ENCODE results near the gene CDH4.

Gene CDH4

DNA sequence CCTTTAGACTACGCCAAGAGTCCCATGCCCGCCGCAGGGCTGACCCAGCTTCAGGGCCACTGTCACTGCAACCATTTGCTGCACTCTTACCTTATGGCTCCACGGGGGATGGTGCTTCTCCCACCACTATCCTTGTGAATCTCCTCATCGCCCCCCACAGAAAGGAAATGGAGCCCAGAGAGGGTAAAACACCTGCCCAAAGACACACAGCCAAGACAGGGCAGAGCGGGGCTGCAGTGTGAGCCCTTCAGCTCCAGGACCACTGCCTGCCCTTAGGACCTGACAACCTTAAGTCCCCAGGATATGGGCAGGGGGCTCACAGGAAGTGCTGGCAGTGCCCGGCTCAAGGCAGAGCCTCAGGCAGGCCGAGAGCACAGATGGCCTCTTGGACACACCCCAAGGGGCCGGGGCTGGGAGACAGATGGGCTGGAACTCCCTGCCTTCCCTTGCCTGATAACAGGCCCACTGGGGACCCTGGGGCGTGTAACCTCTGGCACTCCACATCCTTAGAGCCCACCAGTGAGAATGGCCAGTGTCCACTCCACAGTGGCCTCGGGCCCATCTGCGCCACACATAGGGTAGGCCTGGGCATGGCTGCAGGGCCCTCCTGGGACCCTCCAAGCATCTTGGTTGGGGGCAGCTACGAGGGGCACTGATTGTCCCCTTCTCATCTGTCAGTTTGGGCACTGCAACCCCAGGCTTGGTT, 548.5 kb downstream of the CDH4 start:
- Mint-ChIP-seq H3K4me3 (no peak overlapping the region), H3K4me1 (ENCODE audit: low read depth) (no peaks in the 10 kb centered on the region), H3K9me3 (no peaks in the 10 kb centered on the region), H3K36me3 (ENCODE audit: low read depth) (no peaks in the 10 kb centered on the region), H3K27ac (no peak overlapping the region), H3K27me3 (ENCODE audit: low read depth) (no peaks in the 10 kb centered on the region)
- DNase-seq (ENCODE audit: low spot score), result no peak

DNA sequence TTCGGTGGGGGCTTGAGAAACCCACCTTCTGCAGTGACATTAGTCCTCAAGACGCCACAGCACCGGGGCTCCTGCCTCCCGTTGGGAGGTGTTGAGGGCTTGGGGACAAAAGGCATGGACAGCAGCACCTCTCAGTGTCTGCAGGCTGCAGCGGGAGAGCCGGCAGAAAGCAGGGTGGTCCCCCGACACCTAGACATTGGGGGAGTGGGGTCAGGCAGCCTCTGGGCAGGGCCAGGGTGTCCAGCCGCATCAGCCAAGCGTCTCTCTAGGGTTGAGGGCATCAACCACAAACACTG, 549.0 kb downstream of the CDH4 start:
- no peak for DNase-seq (ENCODE audit: low spot score)
- H3K27me3 Mint-ChIP-seq (ENCODE audit: low read depth), result no peaks in the 10 kb centered on the region
- no peak overlapping the region for H3K27ac Mint-ChIP-seq
- no peaks in the 10 kb centered on the region for H3K4me1 Mint-ChIP-seq (ENCODE audit: low read depth)
- H3K36me3 Mint-ChIP-seq (ENCODE audit: low read depth), result no peaks in the 10 kb centered on the region
- H3K9me3 Mint-ChIP-seq, result no peaks in the 10 kb centered on the region
- no peak overlapping the region for H3K4me3 Mint-ChIP-seq

DNA sequence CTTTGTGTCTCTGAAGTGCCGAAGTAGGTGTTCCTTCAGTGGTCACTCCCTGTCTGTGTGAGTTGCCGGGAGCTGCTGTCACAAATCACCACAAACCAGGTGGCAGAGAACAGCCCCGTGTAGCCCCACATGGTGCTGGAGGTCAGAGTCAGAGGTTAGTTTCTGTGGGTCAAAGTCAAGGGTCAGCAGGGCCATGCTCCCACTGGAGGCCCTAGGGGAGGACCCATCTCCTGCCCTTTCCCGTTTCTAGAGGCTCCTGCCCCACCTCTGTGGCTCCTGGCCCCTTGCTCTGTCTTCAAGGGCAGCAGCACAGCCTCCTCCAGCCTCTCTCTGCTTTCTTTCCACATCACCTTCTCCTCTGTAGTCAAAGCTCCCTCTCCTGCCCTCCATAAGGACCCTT, 549.4 kb downstream of the CDH4 start:
- Mint-ChIP-seq H3K9me3 (no peaks in the 10 kb centered on the region), H3K27me3 (ENCODE audit: low read depth) (no peaks in the 10 kb centered on the region), H3K27ac (no peak overlapping the region), H3K4me3 (no peak overlapping the region), H3K36me3 (ENCODE audit: low read depth) (no peaks in the 10 kb centered on the region), H3K4me1 (ENCODE audit: low read depth) (no peaks in the 10 kb centered on the region)
- no peak for DNase-seq (ENCODE audit: low spot score)

DNA sequence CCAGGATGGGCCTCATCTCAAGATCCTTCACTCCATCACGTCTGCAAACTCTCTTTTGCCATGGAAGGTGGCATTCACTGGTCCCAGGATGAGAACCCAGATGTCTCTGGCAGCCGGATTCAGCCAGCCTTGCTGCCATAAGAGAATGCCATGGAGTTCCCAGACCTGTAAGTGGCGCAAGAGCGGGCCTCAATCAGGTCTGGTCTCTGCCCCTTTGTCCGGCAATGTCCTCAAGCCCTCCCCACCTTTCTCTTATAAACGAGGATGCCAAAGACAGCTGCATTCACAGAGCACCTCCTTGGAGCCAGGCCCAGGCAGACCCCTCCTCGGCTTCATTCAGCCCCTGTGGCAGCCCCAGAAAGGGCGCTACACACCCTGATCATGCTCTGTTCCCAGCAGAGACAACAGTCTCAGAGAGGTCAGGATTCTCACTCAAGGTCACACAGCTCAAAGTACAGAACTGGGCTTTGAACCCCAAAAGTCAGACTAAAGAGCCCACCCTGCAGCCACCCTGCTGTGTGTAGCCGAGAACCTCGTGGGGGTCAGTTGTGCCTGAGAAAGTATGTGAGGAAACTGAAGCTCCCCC, 549.9 kb downstream of the CDH4 start:
- H3K27ac Mint-ChIP-seq, result no peak overlapping the region
- DNase-seq (ENCODE audit: low spot score), result no peak
- no peaks in the 10 kb centered on the region for H3K9me3 Mint-ChIP-seq
- no peak overlapping the region for H3K4me3 Mint-ChIP-seq
- no peaks in the 10 kb centered on the region for H3K4me1 Mint-ChIP-seq (ENCODE audit: low read depth)
- no peaks in the 10 kb centered on the region for H3K27me3 Mint-ChIP-seq (ENCODE audit: low read depth)
- H3K36me3 Mint-ChIP-seq (ENCODE audit: low read depth), result no peaks in the 10 kb centered on the region

DNA sequence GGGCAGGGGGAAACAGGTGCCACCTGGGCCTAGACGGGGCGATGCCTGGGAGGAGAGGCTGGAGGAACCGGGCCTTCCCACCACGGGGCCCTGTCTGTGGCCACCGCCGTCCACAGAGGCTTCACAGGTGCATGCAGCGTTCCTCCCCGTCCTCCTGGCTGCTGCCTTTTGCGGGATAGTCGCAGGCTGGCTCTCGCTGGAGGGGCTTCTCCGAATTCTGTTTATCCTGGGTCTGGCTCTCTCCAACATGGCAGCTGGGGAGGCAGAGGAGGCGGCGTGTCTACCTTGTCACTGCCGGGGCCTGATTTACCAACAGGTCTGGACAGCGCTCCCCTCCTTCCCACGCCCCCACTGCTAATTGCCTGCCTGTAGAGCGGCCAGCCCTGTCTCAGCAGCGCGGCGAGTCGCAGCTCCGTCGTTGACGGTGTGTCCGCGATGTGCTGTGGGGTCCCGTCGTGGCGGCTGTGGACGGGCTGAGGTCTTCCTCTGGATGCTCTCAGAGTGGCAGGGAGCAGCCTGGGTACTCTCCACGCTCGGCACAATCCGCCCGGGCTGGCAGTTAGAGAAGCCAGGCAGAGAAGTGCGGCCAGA, 550.8 kb downstream of the CDH4 start:
- no peaks in the 10 kb centered on the region for H3K27me3 Mint-ChIP-seq (ENCODE audit: low read depth)
- H3K9me3 Mint-ChIP-seq, result no peaks in the 10 kb centered on the region
- no peak for DNase-seq (ENCODE audit: low spot score)
- no peaks in the 10 kb centered on the region for H3K4me1 Mint-ChIP-seq (ENCODE audit: low read depth)
- no peak overlapping the region for H3K27ac Mint-ChIP-seq
- no peak overlapping the region for H3K4me3 Mint-ChIP-seq
- H3K36me3 Mint-ChIP-seq (ENCODE audit: low read depth), result no peaks in the 10 kb centered on the region

DNA sequence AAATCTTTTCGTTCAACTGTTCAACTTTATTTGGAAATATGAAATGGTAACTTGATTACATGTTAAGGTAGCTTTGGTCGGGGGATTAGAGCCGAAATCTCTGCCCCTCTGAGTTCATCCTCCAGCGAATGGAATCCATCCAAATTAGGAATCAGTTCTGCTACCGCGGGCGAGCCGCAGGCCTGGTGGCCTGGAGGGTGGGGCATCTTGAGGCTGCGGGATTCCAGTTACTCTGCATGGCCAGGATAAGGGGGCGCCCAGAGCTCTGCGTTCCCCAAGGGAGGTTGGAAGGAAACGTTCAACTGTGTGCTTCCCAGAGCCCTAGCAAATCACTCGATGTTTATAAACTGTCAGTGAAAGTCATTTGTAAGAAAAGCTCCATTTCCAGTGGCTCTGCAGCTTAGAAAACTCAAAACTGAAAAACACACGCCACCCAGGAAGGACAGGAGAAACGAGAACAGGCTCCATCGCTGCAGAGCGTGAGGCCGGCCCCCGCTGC, 551.4 kb downstream of the CDH4 start:
- DNase-seq (ENCODE audit: low spot score), result no peak
- H3K4me3 Mint-ChIP-seq, result no peak overlapping the region
- no peaks in the 10 kb centered on the region for H3K4me1 Mint-ChIP-seq (ENCODE audit: low read depth)
- no peaks in the 10 kb centered on the region for H3K36me3 Mint-ChIP-seq (ENCODE audit: low read depth)
- H3K27ac Mint-ChIP-seq, result no peak overlapping the region
- H3K27me3 Mint-ChIP-seq (ENCODE audit: low read depth), result no peaks in the 10 kb centered on the region
- no peaks in the 10 kb centered on the region for H3K9me3 Mint-ChIP-seq

DNA sequence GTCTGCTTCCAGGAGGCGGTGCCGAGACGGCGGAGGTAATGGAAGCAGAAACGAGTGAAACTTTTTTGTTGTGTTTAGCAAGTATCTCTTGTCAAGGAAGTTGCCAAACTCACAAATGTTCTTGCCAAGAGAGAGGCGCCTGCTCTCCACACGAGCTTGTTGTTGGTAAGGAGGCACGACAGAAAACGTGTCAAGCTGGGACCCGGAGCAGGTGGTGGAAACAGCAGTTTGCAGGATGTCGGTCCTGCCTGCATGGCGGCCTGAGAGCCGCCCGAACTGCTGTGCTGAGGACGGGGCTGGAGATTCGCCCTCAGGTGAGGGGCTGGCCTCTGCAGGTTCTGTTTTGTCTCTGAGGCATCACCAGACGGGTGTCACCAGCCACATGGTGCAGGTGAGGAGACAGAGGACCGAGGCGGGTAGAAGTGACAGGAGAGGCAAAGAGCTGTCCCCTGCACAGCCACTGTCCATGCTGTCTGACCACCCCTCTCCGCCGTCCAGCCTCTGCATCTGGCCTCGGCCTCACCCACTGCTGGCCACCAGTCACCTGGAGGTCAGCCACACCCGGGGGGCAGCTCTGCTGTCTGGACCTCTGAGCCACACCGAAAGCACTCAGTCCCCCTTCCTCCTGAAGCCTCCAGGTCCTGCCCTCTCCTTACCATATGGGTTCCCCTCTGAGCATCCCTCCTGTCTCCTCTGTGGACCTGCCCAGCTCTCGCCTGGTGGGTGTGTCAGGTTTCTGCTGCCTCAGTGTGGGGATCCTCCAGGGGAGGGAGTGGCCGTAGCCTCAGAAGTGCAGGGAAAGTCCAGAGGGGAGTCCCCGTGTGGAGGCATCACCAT, 552.1 kb downstream of the CDH4 start:
- no peak overlapping the region for H3K4me3 Mint-ChIP-seq
- H3K27me3 Mint-ChIP-seq (ENCODE audit: low read depth), result no peaks in the 10 kb centered on the region
- no peak overlapping the region for H3K27ac Mint-ChIP-seq
- no peak for DNase-seq (ENCODE audit: low spot score)
- H3K4me1 Mint-ChIP-seq (ENCODE audit: low read depth), result no peaks in the 10 kb centered on the region
- H3K9me3 Mint-ChIP-seq, result no peaks in the 10 kb centered on the region
- no peaks in the 10 kb centered on the region for H3K36me3 Mint-ChIP-seq (ENCODE audit: low read depth)

DNA sequence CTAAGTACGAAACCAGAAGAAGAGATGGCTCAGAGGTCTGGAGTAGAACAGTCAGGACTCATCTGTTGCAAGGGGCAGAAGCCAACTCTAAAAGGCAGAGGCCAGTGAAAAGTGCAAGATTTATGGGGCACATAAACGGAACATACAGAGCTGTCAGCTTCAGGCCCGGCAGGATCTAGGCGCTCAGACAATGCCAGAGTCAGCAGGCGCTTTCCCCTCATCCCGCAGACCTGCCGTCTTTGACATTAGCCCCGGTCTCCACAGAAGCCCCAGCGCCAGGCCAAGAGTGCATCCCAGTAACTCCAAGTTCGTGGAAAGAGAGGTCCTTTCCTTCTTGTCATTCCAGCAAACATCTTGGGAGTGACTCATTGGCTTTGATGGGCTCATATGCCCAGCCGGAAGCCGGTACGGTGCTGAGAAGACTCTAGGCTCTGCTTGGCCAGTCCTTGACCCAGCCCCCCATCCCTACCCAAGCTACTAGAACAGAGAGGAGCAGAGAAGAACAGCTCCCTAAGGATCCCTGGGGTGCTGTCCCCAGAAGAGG, 552.8 kb downstream of the CDH4 start:
- Mint-ChIP-seq H3K9me3 (no peaks in the 10 kb centered on the region), H3K27ac (no peak overlapping the region), H3K36me3 (ENCODE audit: low read depth) (no peaks in the 10 kb centered on the region), H3K4me1 (ENCODE audit: low read depth) (no peaks in the 10 kb centered on the region), H3K4me3 (no peak overlapping the region), H3K27me3 (ENCODE audit: low read depth) (no peaks in the 10 kb centered on the region)
- DNase-seq (ENCODE audit: low spot score), result no peak

DNA sequence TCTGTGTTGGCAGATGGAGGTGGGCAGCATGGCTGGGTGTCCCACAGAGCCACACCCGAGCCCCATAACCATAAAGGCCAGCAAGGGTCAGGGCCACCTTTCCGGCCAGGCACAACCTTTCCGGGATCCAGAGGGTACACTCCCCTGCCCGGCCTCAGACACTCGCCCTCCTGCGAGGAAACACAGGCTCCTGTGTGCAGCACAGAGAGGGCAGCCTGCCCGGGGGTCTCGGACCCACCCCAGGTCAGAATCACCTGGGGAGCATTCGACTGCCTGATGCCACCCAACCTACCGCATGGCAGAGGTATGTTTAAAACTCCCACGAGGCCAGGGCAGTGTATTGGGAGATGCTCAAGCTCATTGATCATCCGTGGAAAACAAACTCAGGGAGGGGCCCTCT, 553.3 kb downstream of the CDH4 start:
- Mint-ChIP-seq H3K27ac (no peak overlapping the region), H3K4me1 (ENCODE audit: low read depth) (no peaks in the 10 kb centered on the region), H3K36me3 (ENCODE audit: low read depth) (no peaks in the 10 kb centered on the region), H3K27me3 (ENCODE audit: low read depth) (no peaks in the 10 kb centered on the region), H3K4me3 (no peak overlapping the region), H3K9me3 (no peaks in the 10 kb centered on the region)
- no peak for DNase-seq (ENCODE audit: low spot score)

DNA sequence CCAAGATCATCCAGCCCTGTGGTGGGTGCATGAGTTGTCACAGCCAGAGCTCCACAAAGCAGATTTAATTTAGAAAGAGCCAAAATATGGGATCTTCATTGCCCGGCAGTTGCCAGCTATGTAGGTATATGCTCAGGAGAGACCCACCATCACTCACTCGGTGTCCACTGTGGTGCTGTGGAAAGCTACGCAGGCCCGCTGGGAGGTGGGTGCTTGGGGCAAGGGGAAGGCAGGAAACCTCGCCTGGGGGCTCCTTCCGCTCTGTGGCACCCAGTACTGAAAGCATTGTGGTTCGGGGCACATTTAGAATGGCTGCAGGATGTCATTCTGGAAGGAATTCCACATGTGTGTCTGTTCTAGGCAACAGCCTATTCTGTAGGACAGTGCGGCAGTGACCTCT, 553.7 kb downstream of the CDH4 start:
- Mint-ChIP-seq H3K4me1 (ENCODE audit: low read depth) (no peaks in the 10 kb centered on the region), H3K9me3 (no peaks in the 10 kb centered on the region), H3K36me3 (ENCODE audit: low read depth) (no peaks in the 10 kb centered on the region), H3K27me3 (ENCODE audit: low read depth) (no peaks in the 10 kb centered on the region), H3K27ac (no peak overlapping the region), H3K4me3 (no peak overlapping the region)
- DNase-seq (ENCODE audit: low spot score), result no peak

DNA sequence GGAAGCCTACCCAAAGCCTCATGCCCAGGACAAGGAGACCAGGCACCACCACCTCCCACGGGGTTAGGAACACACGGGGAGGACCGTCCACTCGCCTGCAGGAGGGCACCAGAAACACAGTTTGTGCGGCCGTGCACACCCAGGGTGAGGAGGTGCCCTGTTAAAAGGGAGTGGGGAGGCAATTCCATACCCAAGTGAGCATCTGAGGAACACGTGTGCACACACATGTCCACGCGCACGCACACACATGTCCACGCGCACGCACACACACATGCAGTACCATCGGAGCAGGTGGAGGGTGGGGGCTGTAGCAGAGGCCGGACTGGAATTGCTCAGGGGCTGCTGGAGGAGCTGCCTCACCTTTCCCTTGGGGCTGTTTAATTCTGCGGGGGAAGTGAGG, 554.3 kb downstream of the CDH4 start:
- Mint-ChIP-seq H3K9me3 (no peaks in the 10 kb centered on the region), H3K36me3 (ENCODE audit: low read depth) (no peaks in the 10 kb centered on the region), H3K27ac (no peak overlapping the region), H3K4me3 (no peak overlapping the region), H3K27me3 (ENCODE audit: low read depth) (no peaks in the 10 kb centered on the region), H3K4me1 (ENCODE audit: low read depth) (no peaks in the 10 kb centered on the region)
- DNase-seq (ENCODE audit: low spot score), result no peak

DNA sequence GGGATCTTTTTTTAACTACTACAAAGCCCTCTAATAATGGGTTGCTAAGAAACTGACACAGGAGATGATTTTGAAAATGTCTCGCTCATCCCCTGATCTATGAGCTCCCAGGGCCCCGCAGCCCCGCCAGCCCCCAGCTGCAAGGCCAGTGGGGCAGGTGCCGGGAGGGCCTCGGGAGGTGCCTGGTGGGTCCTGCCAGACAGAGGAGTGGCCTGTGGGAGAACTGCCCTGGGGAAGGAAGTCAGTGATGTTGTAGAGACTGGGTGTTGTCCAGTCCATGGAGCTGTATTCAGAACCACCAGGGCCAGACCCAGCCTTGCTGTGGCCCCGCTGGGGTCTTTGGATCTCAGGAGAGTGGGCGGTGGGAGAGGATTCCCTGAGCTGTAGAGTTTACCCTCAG, 554.9 kb downstream of the CDH4 start:
- Mint-ChIP-seq H3K27me3 (ENCODE audit: low read depth) (no peaks in the 10 kb centered on the region), H3K4me3 (no peak overlapping the region), H3K36me3 (ENCODE audit: low read depth) (no peaks in the 10 kb centered on the region), H3K27ac (no peak overlapping the region), H3K9me3 (no peaks in the 10 kb centered on the region), H3K4me1 (ENCODE audit: low read depth) (no peaks in the 10 kb centered on the region)
- DNase-seq (ENCODE audit: low spot score), result no peak

DNA sequence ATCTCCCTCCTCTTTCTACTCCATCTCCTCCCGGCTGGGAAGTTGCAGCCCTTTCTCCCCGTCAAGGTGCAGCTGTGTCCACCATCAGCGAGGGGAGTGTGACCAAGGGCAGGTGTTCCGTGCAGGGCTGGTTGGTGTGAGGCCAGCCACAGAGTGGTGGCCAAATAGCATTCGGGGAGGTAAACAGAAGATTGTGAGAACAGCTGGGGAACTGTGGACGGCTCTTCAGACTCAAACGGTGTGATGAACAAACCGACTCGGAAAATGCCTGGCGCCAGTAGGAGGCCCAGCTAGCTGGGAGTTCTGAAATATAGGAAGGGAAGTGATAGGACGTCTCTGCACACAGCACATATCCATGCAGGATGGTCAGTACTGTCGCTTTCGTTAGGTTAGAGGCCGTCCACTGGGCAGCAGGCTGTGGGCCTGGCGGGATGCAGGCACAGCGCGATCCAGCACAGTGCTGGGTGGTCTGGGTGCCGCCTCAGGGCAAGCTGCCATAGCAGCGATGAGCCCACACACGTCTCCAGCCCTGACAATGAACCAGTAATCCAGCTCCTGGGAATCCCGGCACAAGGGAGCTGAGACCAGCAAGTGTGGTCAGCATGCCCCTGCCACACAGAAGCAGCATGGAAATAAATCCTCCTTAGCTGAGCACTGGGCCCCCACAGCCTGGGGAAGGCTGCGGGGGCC, 555.6 kb downstream of the CDH4 start:
- DNase-seq (ENCODE audit: low spot score), result no peak
- Mint-ChIP-seq H3K36me3 (ENCODE audit: low read depth) (no peaks in the 10 kb centered on the region), H3K27me3 (ENCODE audit: low read depth) (no peaks in the 10 kb centered on the region), H3K4me3 (no peak overlapping the region), H3K4me1 (ENCODE audit: low read depth) (no peaks in the 10 kb centered on the region), H3K27ac (no peak overlapping the region), H3K9me3 (no peaks in the 10 kb centered on the region)
